HFF-Myc (cell line): ENCODE data around the gene RAD51B.

ENCODE experiments used
- DNase-seq: peaks from one replicate; pipeline ENCODE4 v3.0.0-alpha.2; 2011; ENCODE audit warnings: low read depth; ENCODE audit errors: extremely low read depth
- H3K4me3 ChIP-seq: replicated peaks from 2 replicates; pipeline ENCODE4 v1.5.1; 2011; ENCODE audit warnings: low read depth, mild to moderate bottlenecking, control low read depth, low read length
- TF ChIP-seq, protein P1 (sequence below): IDR thresholded peaks from 2 replicates; pipeline ENCODE4 v1.5.1; 2012; ENCODE audit warnings: mild to moderate bottlenecking, low read depth, low read length, control low read depth; ENCODE audit errors: missing control alignments

RAD51B gene

DNA sequence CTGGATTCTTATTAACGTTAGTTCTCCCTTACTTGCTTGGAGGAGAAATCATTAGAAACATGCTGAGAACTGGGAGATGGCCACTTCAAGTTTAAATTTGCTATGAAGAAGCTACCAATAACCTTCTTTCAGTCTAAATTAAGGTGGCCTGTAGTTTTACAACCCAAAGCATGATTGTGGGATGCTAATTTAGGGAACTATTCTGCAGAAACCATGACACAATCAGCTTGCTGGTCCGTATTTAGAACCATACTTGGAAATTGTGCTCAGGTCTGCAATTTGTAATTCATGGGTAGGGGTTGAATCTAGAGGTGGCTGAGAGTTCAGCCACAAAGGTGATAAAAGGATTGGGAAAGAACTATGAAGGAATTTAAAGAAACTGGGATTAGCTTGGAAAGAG, 405.7 kb downstream of the RAD51B start:
- H3K4me3 ChIP-seq = no peak overlapping the region
- no peak for DNase-seq
- TF ChIP-seq, protein P1, sequence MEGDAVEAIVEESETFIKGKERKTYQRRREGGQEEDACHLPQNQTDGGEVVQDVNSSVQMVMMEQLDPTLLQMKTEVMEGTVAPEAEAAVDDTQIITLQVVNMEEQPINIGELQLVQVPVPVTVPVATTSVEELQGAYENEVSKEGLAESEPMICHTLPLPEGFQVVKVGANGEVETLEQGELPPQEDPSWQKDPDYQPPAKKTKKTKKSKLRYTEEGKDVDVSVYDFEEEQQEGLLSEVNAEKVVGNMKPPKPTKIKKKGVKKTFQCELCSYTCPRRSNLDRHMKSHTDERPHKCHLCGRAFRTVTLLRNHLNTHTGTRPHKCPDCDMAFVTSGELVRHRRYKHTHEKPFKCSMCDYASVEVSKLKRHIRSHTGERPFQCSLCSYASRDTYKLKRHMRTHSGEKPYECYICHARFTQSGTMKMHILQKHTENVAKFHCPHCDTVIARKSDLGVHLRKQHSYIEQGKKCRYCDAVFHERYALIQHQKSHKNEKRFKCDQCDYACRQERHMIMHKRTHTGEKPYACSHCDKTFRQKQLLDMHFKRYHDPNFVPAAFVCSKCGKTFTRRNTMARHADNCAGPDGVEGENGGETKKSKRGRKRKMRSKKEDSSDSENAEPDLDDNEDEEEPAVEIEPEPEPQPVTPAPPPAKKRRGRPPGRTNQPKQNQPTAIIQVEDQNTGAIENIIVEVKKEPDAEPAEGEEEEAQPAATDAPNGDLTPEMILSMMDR = no peak

DNA sequence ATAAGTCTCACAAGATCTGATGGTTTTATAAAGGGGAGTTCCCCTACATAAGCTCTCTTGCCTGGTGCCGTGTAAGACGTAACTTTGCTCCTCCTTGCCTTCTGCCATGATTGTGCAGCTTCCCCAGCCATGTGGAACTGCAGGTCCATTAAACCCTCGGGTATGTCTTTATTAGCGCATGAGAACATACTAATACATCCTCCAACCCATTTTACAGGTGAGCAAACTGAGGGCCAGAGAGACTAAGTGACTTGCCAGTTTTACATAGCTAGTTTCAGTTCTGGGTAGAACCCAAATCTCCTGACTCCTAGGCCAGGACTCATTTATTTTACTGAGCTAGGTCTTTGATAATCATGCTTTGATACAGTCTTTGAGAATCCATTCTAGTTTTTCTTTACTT, 406.9 kb downstream of the RAD51B start:
- TF ChIP-seq, protein P1 = no peak
- no peak for DNase-seq
- H3K4me3 ChIP-seq = no peak overlapping the region

DNA sequence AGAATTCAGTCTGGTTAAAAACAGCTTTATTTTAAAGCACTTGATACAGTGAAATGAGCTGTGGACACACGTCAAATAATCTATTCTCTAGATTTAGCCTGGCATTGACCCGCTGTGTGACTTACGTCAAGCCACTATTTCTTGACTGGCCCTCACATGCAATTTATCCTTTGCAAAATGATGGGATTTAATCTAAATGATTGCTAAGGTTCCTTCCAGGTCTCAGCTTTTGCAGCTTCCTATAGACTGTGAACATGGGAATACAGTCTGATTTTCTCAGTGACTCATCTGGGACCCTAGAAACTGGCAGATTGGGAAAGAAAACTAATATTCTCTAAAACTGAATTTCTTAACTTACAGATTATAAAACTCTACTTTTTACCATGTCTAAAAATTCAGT, 409.1 kb downstream of the RAD51B start:
- DNase-seq = no peak
- TF ChIP-seq, protein P1 = no peak
- no peak overlapping the region for H3K4me3 ChIP-seq

DNA sequence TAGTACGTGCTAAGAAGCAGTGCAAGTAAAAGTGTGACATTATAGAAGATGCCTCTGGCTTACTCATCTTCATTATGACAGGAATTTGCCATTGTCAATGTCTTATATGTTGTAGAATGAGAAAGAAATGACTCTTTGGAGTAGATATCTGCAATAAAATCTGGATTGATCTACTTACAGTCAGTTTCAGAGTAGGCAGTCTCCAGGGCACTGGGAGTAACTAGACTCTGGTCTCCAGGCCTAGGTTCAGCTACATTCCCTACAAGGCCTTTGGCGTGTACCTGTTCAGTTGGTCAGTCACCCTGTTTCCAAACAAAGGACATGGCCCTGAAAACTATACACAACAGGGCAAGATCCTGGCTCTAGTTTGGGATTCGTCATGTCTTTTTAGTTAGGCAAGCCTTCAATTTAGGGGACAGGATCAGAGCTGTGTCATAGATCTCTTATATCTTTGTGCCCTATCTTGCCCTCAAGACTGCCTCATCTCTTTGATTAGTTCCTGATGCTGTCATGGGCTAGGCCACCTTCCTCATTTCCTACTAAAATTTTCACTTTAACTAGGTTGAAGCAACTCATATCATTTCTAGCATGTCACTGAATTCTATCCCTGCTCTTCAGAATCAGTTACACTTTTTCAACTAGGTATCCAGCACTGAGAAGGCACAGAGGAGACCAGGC, 410.0 kb downstream of the RAD51B start:
- TF ChIP-seq, protein P1 = no peak
- DNase-seq = no peak
- H3K4me3 ChIP-seq = no peak overlapping the region

DNA sequence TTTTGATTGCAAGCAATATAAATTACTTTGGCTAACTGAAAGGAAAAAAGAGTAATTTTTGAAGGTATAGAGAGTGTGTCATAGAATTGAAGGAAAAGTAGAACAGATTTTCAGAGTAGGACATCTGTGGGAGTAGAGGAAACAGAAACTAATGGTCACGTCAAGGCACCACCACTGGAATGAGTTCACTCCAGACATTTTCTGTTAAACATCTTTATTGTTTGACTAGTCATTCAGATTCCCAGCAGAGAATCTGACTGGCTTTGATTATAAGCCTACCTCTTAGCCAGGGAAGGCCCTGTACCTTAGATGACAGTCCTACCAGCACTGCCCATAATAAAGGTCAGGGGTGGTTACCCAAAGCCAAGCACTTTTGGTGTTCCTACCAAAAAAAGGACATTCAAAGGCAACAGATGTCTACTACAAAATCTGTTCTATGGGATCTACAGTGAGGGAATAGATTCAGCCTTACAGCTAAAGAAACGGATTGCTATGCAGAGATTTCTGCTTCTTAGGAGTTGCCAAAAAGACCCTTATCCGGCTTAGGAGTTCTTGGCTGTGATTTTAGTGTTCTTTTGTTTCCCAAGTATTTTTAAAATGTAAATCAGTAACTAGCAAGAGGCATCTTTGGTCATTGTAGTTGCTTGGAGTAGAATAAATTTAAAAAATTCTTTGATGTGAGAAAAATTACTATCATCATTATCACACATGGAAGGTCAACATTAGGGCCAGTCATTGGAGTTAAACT, 410.8 kb downstream of the RAD51B start:
- no peak overlapping the region for H3K4me3 ChIP-seq
- TF ChIP-seq, protein P1 = no peak
- no peak for DNase-seq

DNA sequence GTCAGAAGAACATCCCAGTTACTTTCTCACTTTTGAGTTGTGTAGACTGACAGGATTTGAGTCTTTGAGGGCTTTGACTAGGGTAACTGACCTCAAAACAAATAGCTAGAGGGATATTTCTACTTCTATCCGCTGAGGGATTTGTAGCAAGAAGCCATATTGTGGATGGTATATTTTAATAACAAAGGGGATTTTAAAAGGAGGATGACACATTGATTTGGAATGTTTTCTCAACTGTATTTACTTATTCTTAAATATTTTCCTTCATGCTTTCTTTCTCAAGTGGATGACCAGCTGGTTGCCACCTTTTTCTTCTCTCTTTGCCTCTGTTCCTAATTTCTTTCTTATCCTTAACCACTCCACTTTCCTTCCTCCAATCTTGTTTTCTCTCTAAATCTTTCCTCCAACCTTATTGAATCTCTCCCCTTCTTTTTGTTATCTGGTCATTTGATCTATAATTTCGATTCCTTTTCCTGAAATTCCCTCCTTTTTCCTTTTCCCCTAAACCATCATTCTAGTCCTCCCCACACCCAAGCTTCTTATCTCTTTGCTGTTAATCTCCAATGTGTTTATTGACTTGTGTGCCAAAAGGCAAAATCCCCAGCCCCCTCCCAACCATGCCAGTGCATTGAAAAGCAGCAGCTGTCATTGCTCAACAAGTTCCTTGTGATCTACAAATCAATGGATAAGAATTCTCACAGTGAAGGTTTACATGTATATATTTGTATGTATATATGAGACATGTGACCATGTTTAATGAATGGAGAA, 411.6 kb downstream of the RAD51B start:
- TF ChIP-seq, protein P1 = no peak
- H3K4me3 ChIP-seq = no peak overlapping the region
- DNase-seq = no peak
